Measurements from ENCODE around the gene ABHD12B. TPM values are rescaled to one million over a fixed set of nuclear protein-coding genes. Genes with fewer than 3 reads are reported as not detected.

Gene ABHD12B
- total and polyA plus RNA-seq, 2 experiments from 2014 or later: 0.94 TPM; not detected in 1

DNA sequence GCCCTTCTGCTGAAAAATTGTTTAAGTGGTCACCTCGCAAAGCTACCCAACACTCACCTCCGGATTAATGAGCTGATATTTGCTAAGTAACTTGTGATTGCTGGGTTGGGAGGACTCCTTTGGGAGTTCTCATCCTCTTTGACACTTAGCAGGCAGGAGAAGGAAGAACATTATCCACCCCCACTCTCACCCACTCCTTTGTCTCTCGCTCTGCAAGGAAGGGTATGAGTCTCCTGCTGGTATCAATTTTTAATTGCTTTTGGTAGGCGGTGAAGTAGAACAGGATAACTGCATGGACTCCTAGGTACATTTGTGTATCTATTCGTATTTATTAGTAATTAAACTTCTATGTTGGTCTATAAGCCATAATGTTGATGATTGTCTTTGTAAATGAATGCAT lies 6.9 kb upstream of the ABHD12B start:
- no peaks in the 10 kb centered on the region for H3K9me3 ChIP-seq (ENCODE audit: low read depth)
- no peaks in the 10 kb centered on the region for H3K36me3 ChIP-seq
- TF ChIP-seq, protein P1, sequence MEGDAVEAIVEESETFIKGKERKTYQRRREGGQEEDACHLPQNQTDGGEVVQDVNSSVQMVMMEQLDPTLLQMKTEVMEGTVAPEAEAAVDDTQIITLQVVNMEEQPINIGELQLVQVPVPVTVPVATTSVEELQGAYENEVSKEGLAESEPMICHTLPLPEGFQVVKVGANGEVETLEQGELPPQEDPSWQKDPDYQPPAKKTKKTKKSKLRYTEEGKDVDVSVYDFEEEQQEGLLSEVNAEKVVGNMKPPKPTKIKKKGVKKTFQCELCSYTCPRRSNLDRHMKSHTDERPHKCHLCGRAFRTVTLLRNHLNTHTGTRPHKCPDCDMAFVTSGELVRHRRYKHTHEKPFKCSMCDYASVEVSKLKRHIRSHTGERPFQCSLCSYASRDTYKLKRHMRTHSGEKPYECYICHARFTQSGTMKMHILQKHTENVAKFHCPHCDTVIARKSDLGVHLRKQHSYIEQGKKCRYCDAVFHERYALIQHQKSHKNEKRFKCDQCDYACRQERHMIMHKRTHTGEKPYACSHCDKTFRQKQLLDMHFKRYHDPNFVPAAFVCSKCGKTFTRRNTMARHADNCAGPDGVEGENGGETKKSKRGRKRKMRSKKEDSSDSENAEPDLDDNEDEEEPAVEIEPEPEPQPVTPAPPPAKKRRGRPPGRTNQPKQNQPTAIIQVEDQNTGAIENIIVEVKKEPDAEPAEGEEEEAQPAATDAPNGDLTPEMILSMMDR (IDR thresholded peaks at IDR 0.05; ENCODE audit: low read depth, low read length): no peak
- peaks cover 31% of the 10 kb centered on the region for H3K4me1 ChIP-seq (ENCODE audit: low read depth)
- no peak for DNase-seq (ENCODE audit: low read depth in 1 of 2, low spot score in 1 of 2)
- H3K27me3 ChIP-seq: peaks cover 4% of the 10 kb centered on the region
- no peak overlapping the region for H3K4me3 ChIP-seq
- H3K27ac ChIP-seq: no peak overlapping the region

DNA sequence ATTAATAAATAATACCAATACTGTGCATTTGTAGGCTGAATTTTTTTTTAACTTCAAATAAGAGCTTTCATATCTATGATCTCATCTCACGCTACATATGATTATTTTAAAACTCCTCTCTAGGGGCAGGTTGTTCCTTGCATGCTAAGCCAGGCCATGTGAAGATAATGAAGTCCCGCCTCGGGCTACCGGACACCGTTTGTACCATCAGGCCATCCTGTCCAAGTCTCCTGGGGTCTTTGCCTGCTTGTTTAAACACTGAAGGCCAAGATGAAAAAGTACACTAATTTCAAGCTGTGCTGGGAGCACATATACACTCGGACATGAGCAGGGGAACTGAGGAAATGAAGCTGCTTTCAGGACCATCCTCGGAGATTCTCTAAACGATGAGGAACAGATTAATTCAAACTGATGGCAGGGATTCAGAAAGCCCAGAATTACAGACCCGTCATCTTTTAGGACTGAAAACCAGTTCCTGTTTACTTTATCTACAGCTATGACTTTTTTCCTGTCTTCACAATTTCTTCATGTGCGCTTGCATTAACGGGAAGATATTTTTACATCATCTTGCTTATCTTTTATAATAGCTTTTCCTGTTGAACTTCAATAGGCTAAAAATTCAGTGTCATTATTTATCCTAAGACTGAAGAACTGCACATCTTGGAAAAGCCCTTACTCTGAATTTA lies 6.3 kb upstream of the ABHD12B start:
- H3K36me3 ChIP-seq: no peaks in the 10 kb centered on the region
- H3K4me1 ChIP-seq (ENCODE audit: low read depth): peaks cover 26% of the 10 kb centered on the region
- peak in 1 of 2 donors; percentile 70 for DNase-seq (ENCODE audit: low read depth in 1 of 2, low spot score in 1 of 2)
- TF ChIP-seq, protein P1 (IDR thresholded peaks at IDR 0.05; ENCODE audit: low read depth, low read length): no peak
- H3K4me3 ChIP-seq: no peak overlapping the region
- no peaks in the 10 kb centered on the region for H3K9me3 ChIP-seq (ENCODE audit: low read depth)
- H3K27me3 ChIP-seq: peaks cover 10% of the 10 kb centered on the region
- no peak overlapping the region for H3K27ac ChIP-seq

DNA sequence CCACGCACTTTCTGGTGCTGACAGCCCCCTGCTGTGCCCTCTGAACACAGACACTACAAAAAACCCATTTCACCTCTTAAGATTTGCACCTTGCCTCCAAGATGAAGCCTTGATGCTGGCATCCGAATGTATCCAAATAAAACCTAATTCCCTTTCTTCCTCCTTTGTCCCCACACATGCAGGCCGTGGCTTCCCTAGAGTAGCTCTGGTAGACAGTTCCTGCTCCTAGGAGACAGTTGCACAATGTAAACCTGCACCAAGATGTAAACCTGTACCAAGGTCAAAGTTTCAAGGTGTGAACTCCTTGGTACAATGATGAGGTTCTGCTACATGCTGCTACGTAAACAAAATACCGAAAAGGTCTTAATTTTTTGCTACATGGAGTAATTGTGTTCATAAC lies 625 bp upstream of the ABHD12B start:
- H3K4me1 ChIP-seq (ENCODE audit: low read depth): no peaks in the 10 kb centered on the region
- H3K4me3 ChIP-seq: no peak overlapping the region
- H3K36me3 ChIP-seq: no peaks in the 10 kb centered on the region
- no peaks in the 10 kb centered on the region for H3K9me3 ChIP-seq (ENCODE audit: low read depth)
- TF ChIP-seq, protein P1 (IDR thresholded peaks at IDR 0.05; ENCODE audit: low read depth, low read length): no peak
- H3K27ac ChIP-seq: no peak overlapping the region
- peaks cover 58% of the 10 kb centered on the region for H3K27me3 ChIP-seq
- DNase-seq (ENCODE audit: low read depth in 1 of 2, low spot score in 1 of 2): no peak

GRCh38 chr14:50874757-50875156 lies 2.9 kb downstream of the ABHD12B start:
- TF ChIP-seq, protein P1 (IDR thresholded peaks at IDR 0.05; ENCODE audit: low read depth, low read length): no peak
- H3K9me3 ChIP-seq (ENCODE audit: low read depth): no peaks in the 10 kb centered on the region
- peaks cover 56% of the 10 kb centered on the region for H3K27me3 ChIP-seq

DNA sequence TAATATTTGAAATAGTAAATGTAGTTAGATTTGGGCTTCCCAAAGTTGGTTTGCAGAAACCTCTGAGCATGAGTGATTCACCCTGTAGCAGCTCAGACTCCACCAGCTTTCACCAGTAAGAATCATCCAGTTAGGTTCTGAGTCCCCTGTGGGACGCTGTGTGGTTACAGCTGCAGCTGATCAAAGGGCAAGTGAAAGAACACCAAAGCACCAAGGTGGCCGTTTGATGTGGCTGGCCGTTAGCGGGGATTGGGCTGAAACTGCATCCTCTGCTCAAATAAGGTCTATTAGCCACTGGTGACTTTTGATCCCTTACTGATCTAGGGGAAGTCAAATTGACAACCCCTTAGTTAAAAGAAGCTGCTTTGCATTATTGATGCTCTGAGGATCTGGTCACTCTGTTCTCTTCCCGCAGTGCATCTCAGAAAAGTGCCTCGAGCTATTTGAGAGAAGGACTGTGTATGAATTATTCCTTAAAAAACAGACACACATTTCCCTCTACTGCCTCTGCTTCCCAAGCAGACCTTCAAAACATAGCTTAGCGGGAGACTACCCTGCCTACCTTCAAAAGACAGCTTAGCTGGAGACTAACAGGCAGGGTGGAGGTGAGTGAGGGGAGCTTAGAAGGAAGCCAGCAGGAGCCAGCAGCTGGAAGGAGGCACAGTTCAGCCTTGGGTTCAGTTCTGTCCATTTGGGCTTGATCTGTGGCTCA lies 3.7 kb downstream of the ABHD12B start:
- Histone ChIP-seq H3K9me3 (ENCODE audit: low read depth) (no peaks in the 10 kb centered on the region), H3K27me3 (peaks cover 49% of the 10 kb centered on the region), H3K4me3 (no peak overlapping the region), H3K36me3 (no peaks in the 10 kb centered on the region), H3K4me1 (ENCODE audit: low read depth) (no peaks in the 10 kb centered on the region), H3K27ac (no peak overlapping the region)
- TF ChIP-seq, protein P1 (IDR thresholded peaks at IDR 0.05; ENCODE audit: low read depth, low read length): no peak
- no peak for DNase-seq (ENCODE audit: low read depth in 1 of 2, low spot score in 1 of 2)

More at GRCh38 chr14:50874757-50875156, 2.9 kb downstream of the ABHD12B start:
- no peak for DNase-seq (ENCODE audit: low read depth in 1 of 2, low spot score in 1 of 2)
- Histone ChIP-seq H3K36me3 (no peaks in the 10 kb centered on the region), H3K4me3 (no peak overlapping the region), H3K27ac (no peak overlapping the region), H3K4me1 (ENCODE audit: low read depth) (no peaks in the 10 kb centered on the region)

Measured in cardiac muscle cell (in vitro differentiated cells and primary cell).